AG09309 (cell line): ENCODE results near the gene TRPM4.
A peak's percentile ranks its signal among the peaks of the same experiment; 100 is the strongest.

Experiments
- DNase-seq: peaks from one replicate; pipeline ENCODE4 v3.0.0-alpha.2; 2010; ENCODE audit warnings: low read depth
- H3K4me3 ChIP-seq: 2 replicates; pipeline ENCODE4 v1.5.1; 2011; ENCODE audit warnings: mild to moderate bottlenecking, low read depth, low read length, moderate library complexity; ENCODE audit not compliant: control insufficient read depth
- CTCF ChIP-seq: IDR thresholded peaks from 2 replicates; pipeline ENCODE4 v1.5.1; 2011; ENCODE audit warnings: mild to moderate bottlenecking, low read depth, low read length, inconsistent platforms; ENCODE audit not compliant: insufficient read depth, control insufficient read depth; ENCODE audit errors: missing control alignments

TRPM4 gene

GRCh38 chr19:49114630-49115363, 42.8 kb upstream of the TRPM4 start:
- peak overlapping the region; percentile 67 for H3K4me3 ChIP-seq
- no peak for TF ChIP-seq CTCF
- no peak for DNase-seq

GRCh38 chr19:49116544-49116943, 41.0 kb upstream of the TRPM4 start:
- no peak for TF ChIP-seq CTCF
- H3K4me3 ChIP-seq = no peak overlapping the region
- no peak for DNase-seq

GRCh38 chr19:49117677-49118564, 39.7 kb upstream of the TRPM4 start:
- H3K4me3 ChIP-seq = peak overlapping the region; percentile 67
- DNase-seq = no peak
- TF ChIP-seq CTCF = no peak

GRCh38 chr19:49118565-49119410, 38.8 kb upstream of the TRPM4 start, which contains the start of gene C19orf73:
Gene C19orf73, minus strand, starts transcription at chr19:49119143. Its CDS starts 121 bp downstream, at chr19:49119022.
- H3K4me3 ChIP-seq = peak within 1 kb of the TSS; percentile 67
- peak; percentile 55 for DNase-seq
- no peak for TF ChIP-seq CTCF

- H3K4me3 ChIP-seq = peak within 1 kb of the TSS; percentile 67
- DNase-seq = no peak
- no peak for TF ChIP-seq CTCF
These were observed 37.9 kb upstream of the TRPM4 start, which contains the start of gene PPFIA3 for GRCh38 chr19:49119411-49120324. Gene PPFIA3, plus strand, starts transcription at chr19:49119544. Its CDS starts 8,330 bp downstream, at chr19:49127874.

GRCh38 chr19:49120325-49120683, 37.3 kb upstream of the TRPM4 start:
- TF ChIP-seq CTCF = no peak
- DNase-seq = no peak
- H3K4me3 ChIP-seq = no peak overlapping the region
